ENCODE data around the gene FAM171A2. TPM values are rescaled to one million over a fixed set of nuclear protein-coding genes. Genes with fewer than 3 reads are reported as not detected.

Gene FAM171A2
- total RNA-seq, 1 experiment from 2014 or later, result 7.6 TPM

DNA sequence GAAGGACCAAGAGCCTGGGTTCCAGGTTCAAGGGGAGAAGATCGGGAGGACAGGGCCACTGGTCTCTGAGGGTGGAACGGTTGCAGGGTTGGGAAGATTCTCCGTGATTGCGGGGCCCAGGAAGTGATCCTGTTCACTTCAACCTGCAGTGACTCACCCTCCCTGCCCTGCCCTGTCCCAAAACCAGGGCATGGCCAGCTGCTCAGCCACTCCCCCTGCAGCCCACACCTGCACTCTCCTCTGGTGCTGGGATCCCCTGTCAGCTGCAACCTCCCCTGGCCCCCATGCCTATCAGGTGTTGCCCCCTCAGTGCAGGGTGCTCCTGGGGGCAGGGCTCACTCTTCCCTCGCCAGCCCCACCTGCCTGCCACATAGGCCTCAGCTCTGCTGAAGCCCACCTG is 54.2 kb downstream of the FAM171A2 start:
- no TSS peak for BruUV-seq (replicated peaks)

GRCh38 chr17:44308865-44309264 is 54.8 kb downstream of the FAM171A2 start:
- Histone ChIP-seq H3K9me3 (ENCODE audit: control insufficient read depth, insufficient read depth, low read depth, low read length) (no peaks in the 10 kb centered on the region), H3K4me1 (ENCODE audit: control insufficient read depth, insufficient read depth, low read length) (peaks cover 4% of the 10 kb centered on the region), H3K27ac (ENCODE audit: low read length) (no peak overlapping the region), H3K4me3 (ENCODE audit: low read depth in 2 of 2, low read length in 2 of 2) (peak overlapping the region in 1 of 2 experiments; percentile 37; a peak in 1 of 4 replicates), H3K27me3 (ENCODE audit: control insufficient read depth, insufficient read depth, low read length) (no peaks in the 10 kb centered on the region), H3K36me3 (ENCODE audit: control insufficient read depth, insufficient read depth, low read length) (no peaks in the 10 kb centered on the region)
- TF ChIP-seq CTCF (IDR thresholded peaks at IDR 0.05) (no peak), SIN3A (IDR thresholded peaks at IDR 0.05; ENCODE audit: borderline replicate concordance, insufficient read depth, low read depth, low read length) (no peak), TCF7L2 (IDR thresholded peaks at IDR 0.05; ENCODE audit: low read depth, low read length) (no peak), POLR2AphosphoS5 (IDR thresholded peaks at IDR 0.05; ENCODE audit: low read depth, low read length) (no peak), REST (IDR thresholded peaks at IDR 0.05; ENCODE audit: insufficient read depth in 1 of 2, low read depth in 2 of 2, low read length in 1 of 2) (no peak)
- ATAC-seq (no peak), DNase-seq (ENCODE audit: low read depth, low spot score) (no peak)
- intact Hi-C loops (cut with micrococcal nuclease; ENCODE audit: unreplicated experiment) (no loop called here), in situ Hi-C loops (cut with HindIII; ENCODE audit: low pct_unique_long_range_greater_than_20kb, low sequenced_read_pairs) (no loop called here)
- POLR2A ChIA-PET, result interaction anchor here (0.6 to 0.7 kb wide), 2 partner anchors 55 to 84 kb away, joined by 3 to 11 read pairs; no protein-coding TSS in a partner anchor
- no TSS peak for BruUV-seq (replicated peaks)
- CTCF ChIA-PET, result interaction anchor here (0.7 kb wide), 1 partner anchor 56 kb away, joined by 12 read pairs; no protein-coding TSS in a partner anchor

More for the DNA sequence above, 54.2 kb downstream of the FAM171A2 start:
- in situ Hi-C loops (cut with HindIII; ENCODE audit: low pct_unique_long_range_greater_than_20kb, low sequenced_read_pairs), result no loop called here
- POLR2A ChIA-PET, result no interaction called here
- intact Hi-C loops (cut with micrococcal nuclease; ENCODE audit: unreplicated experiment), result no loop called here
- H3K4me3 ChIP-seq (ENCODE audit: low read depth in 2 of 2, low read length in 2 of 2), result no peak overlapping the region
- DNase-seq (ENCODE audit: low read depth, low spot score), result no peak
- no peak for TF ChIP-seq CTCF (IDR thresholded peaks at IDR 0.05)
- TF ChIP-seq TCF7L2 (IDR thresholded peaks at IDR 0.05; ENCODE audit: low read depth, low read length), result no peak
- TF ChIP-seq SIN3A (IDR thresholded peaks at IDR 0.05; ENCODE audit: borderline replicate concordance, insufficient read depth, low read depth, low read length), result no peak
- 0 out of 4 replicates have a peak, but pooled peaks of 1 of the 2 experiments have one; percentile 36 for TF ChIP-seq REST (IDR thresholded peaks at IDR 0.05; ENCODE audit: insufficient read depth in 1 of 2, low read depth in 2 of 2, low read length in 1 of 2)
- TF ChIP-seq POLR2AphosphoS5 (IDR thresholded peaks at IDR 0.05; ENCODE audit: low read depth, low read length), result no peak
- no peak overlapping the region for H3K27ac ChIP-seq (ENCODE audit: low read length)
- no peak for ATAC-seq
- no peaks in the 10 kb centered on the region for H3K27me3 ChIP-seq (ENCODE audit: control insufficient read depth, insufficient read depth, low read length)
- peaks cover 4% of the 10 kb centered on the region for H3K4me1 ChIP-seq (ENCODE audit: control insufficient read depth, insufficient read depth, low read length)
- no peaks in the 10 kb centered on the region for H3K9me3 ChIP-seq (ENCODE audit: control insufficient read depth, insufficient read depth, low read depth, low read length)
- H3K36me3 ChIP-seq (ENCODE audit: control insufficient read depth, insufficient read depth, low read length), result no peaks in the 10 kb centered on the region
- CTCF ChIA-PET, result interaction anchor here (0.6 kb wide), 1 partner anchor 91 kb away, joined by 5 read pairs; no protein-coding TSS in a partner anchor
